ENCODE data around the gene ABCC4. TPM values are rescaled to one million over a fixed set of nuclear protein-coding genes. Genes with fewer than 3 reads are reported as not detected.

Gene ABCC4
- total RNA-seq, 1 donor: 21.4 TPM

DNA sequence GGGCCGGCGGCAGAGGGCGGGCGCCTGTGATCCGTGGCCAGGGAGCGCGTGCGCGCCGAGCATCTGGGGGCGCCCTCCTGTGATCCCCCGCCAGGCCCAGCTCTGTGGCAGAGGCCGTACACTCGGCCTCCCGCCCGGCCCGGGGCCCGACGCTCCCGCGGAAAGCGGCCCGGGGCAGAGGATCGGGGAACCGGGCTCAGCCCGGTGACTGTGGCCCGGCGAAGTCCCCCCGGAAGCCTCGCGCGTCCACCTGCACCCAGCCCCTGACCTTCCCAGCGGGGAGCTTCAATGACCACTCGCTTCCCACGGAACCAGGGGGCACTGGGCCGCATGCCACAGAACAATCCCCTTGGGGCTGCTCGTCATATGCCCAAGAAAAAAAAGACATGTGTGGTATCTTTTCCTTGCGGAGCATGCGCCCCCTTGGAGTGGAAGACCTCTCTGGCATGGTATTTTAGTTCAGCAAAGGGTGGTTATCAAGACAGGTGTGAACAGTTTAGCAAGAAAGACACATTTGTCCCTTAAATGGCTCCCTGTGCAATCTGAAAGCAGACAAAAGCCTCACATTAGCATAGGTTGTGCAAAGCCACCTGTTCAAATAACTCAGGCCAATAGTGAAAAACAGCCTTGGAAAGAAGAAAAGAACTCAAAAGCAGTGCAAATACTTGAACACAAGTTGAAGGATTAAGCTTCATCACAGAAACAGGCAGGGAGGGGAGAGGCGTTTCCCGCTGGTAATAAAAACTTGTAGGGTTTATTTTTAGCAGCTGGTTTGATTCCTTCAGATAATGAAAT lies 298.0 kb downstream of the ABCC4 start:
- H3K4me3 ChIP-seq (ENCODE audit: low read depth, low read length): peak overlapping the region; percentile 47
- peak; percentile 32 for DNase-seq (ENCODE audit: low read depth)
- TF ChIP-seq, protein P1, sequence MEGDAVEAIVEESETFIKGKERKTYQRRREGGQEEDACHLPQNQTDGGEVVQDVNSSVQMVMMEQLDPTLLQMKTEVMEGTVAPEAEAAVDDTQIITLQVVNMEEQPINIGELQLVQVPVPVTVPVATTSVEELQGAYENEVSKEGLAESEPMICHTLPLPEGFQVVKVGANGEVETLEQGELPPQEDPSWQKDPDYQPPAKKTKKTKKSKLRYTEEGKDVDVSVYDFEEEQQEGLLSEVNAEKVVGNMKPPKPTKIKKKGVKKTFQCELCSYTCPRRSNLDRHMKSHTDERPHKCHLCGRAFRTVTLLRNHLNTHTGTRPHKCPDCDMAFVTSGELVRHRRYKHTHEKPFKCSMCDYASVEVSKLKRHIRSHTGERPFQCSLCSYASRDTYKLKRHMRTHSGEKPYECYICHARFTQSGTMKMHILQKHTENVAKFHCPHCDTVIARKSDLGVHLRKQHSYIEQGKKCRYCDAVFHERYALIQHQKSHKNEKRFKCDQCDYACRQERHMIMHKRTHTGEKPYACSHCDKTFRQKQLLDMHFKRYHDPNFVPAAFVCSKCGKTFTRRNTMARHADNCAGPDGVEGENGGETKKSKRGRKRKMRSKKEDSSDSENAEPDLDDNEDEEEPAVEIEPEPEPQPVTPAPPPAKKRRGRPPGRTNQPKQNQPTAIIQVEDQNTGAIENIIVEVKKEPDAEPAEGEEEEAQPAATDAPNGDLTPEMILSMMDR (IDR thresholded peaks at IDR 0.05; ENCODE audit: insufficient read depth, low read length): no peak

GRCh38 chr13:95002126-95002525 lies 299.1 kb downstream of the ABCC4 start:
- no peak overlapping the region for H3K4me3 ChIP-seq (ENCODE audit: low read depth, low read length)
- TF ChIP-seq, protein P1 (IDR thresholded peaks at IDR 0.05; ENCODE audit: insufficient read depth, low read length): no peak

DNA sequence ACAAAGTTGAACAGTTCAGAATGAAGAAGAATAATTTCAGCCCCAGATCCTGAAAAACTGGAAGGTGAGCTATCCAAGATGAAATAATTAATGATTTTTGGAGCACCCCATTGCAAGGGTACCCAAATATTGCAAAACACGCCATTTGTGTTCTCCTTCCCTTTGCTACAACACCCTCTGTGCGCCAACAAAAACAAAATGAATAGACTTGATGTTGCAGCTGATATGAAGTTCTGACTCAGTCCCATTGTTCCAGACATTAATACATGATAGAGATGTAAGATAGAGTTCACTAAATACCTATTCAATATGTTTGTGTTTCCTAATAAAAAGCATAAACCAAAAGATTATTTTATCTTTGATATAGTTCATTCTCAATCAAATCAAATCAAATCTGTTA lies 301.4 kb downstream of the ABCC4 start:
- no peak overlapping the region for H3K4me3 ChIP-seq (ENCODE audit: low read depth, low read length)
- TF ChIP-seq, protein P1 (IDR thresholded peaks at IDR 0.05; ENCODE audit: insufficient read depth, low read length): no peak
- DNase-seq (ENCODE audit: low read depth): peak; percentile 77

More at GRCh38 chr13:95002126-95002525, 299.1 kb downstream of the ABCC4 start:
- DNase-seq (ENCODE audit: low read depth): no peak

DNA sequence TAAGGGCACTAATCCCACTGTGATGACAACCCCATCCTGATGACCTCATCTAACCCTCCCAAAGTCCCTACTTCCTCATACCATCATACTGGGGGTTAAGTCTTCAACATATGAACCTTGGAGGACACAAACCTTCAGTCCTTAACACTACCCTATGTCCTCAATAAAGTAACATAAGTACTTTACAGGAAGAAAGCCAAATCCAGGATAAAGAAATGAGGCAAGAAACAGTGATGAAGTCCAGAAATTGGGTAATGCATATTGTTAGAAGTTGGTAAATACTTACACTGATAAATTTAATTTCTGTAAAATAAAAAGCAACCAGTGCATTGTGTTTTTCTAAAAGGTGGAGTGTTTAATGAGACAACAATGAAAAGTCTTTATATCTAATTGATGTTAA lies 304.1 kb downstream of the ABCC4 start:
- H3K4me3 ChIP-seq (ENCODE audit: low read depth, low read length): no peak overlapping the region
- TF ChIP-seq, protein P1 (IDR thresholded peaks at IDR 0.05; ENCODE audit: insufficient read depth, low read length): no peak
- peak; percentile 54 for DNase-seq (ENCODE audit: low read depth)

GRCh38 chr13:94996445-94996844 lies 304.8 kb downstream of the ABCC4 start:
- no peak for DNase-seq (ENCODE audit: low read depth)
- no peak overlapping the region for H3K4me3 ChIP-seq (ENCODE audit: low read depth, low read length)
- TF ChIP-seq, protein P1 (IDR thresholded peaks at IDR 0.05; ENCODE audit: insufficient read depth, low read length): no peak

DNA sequence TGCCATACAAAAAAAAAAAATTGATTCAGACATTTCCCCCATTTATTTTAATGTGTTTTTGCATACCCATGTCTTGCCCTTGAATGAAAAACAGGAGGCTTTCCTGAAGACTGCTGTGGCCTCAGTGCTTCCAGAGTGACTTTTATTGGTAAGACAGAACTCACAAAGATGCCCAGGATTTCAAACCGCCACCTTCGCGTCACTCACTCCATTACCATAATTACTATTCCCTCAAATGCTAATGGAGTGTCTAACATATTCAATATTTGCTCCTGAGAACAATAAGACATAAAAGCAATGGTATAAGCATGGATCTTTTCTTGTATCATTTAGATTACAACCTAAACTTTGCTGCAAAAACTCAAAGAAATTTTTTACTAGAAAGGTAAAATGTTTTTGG lies 306.7 kb downstream of the ABCC4 start:
- DNase-seq (ENCODE audit: low read depth): no peak

More for the DNA sequence above, 306.7 kb downstream of the ABCC4 start:
- H3K4me3 ChIP-seq (ENCODE audit: low read depth, low read length): no peak overlapping the region
- TF ChIP-seq, protein P1 (IDR thresholded peaks at IDR 0.05; ENCODE audit: insufficient read depth, low read length): no peak

All from fibroblast of the aortic adventitia (primary cell).